SK-N-MC (cell line): ENCODE results near the gene SEC22A.

Source experiments
- DNase-seq: peaks from one replicate; pipeline ENCODE4 v3.0.0-alpha.2; 2011; ENCODE audit warnings: low read depth, low spot score
- H3K27ac ChIP-seq: fragments of 200-600 bp; sonication (generic); 2 replicates; pipeline ENCODE4 v1.5.1; 2016; ENCODE audit warnings: mixed run types
- H3K36me3 ChIP-seq: fragments of 200-600 bp; sonication (generic); 2 replicates; pipeline ENCODE4 v1.6.1; 2017; ENCODE audit warnings: antibody characterized with exemption, low read length, mixed read lengths; ENCODE audit not compliant: insufficient read depth
- H3K4me3 ChIP-seq: fragments of 200-600 bp; sonication (generic); 2 replicates; pipeline ENCODE4 v1.5.1; 2016
- H3K9ac ChIP-seq: fragments of 200-600 bp; sonication (generic); 2 replicates; pipeline ENCODE4 v1.8.0; 2017; ENCODE audit warnings: mixed run types, mixed read lengths; ENCODE audit not compliant: insufficient read length
- H3K9me3 ChIP-seq: fragments of 200-600 bp; sonication (generic); 2 replicates; pipeline ENCODE4 v1.6.1; 2017; ENCODE audit warnings: low read depth, mild to moderate bottlenecking, antibody characterized with exemption, low read length, moderate library complexity, mixed read lengths
- EZH2 ChIP-seq: fragments of 200-600 bp; sonication (generic); IDR thresholded peaks from one replicate; pipeline ENCODE4 v1.6.1; 2017; ENCODE audit warnings: antibody characterized with exemption
- FOXP2 ChIP-seq: optimal IDR thresholded peaks from 2 replicates; pipeline ENCODE3; 2011; ENCODE audit warnings: mild to moderate bottlenecking, moderate library complexity; ENCODE audit not compliant: insufficient read depth; ENCODE audit errors: extremely low read length, control extremely low read depth
- POLR2AphosphoS5 ChIP-seq: IDR thresholded peaks from 2 replicates; pipeline ENCODE4 v1.6.1; 2012; ENCODE audit warnings: mild to moderate bottlenecking, low read depth, low read length, borderline replicate concordance

The SEC22A gene

GRCh38 chr3:123276346-123277006 is 74.7 kb downstream of the SEC22A start:
- TF ChIP-seq FOXP2: no peak
- no peak for TF ChIP-seq POLR2AphosphoS5
- Histone ChIP-seq H3K4me3 (no peak overlapping the region), H3K27ac (peak overlapping the region; percentile 20; the same call in 1 of the 2 replicates), H3K36me3 (peaks cover 7% of the 10 kb centered on the region), H3K9me3 (no peaks in the 10 kb centered on the region), H3K9ac (no peak overlapping the region)
- no peak for DNase-seq

GRCh38 chr3:123277106-123277505 is 75.4 kb downstream of the SEC22A start:
- peaks cover 1% of the 10 kb centered on the region for H3K36me3 ChIP-seq
- no peak for DNase-seq
- TF ChIP-seq FOXP2 (no peak), POLR2AphosphoS5 (no peak), EZH2 (no peak)
- no peak overlapping the region for H3K27ac ChIP-seq
- no peak overlapping the region for H3K9ac ChIP-seq
- H3K9me3 ChIP-seq: no peaks in the 10 kb centered on the region
- no peak overlapping the region for H3K4me3 ChIP-seq

GRCh38 chr3:123278446-123278845 is 76.7 kb downstream of the SEC22A start:
- DNase-seq: no peak
- H3K9me3 ChIP-seq: no peaks in the 10 kb centered on the region
- no peak overlapping the region for H3K27ac ChIP-seq
- H3K4me3 ChIP-seq: no peak overlapping the region
- TF ChIP-seq EZH2: no peak
- 0 out of 2 replicates have a peak, but pooled peaks have one; percentile 3 for TF ChIP-seq POLR2AphosphoS5
- no peak overlapping the region for H3K9ac ChIP-seq
- no peaks in the 10 kb centered on the region for H3K36me3 ChIP-seq

GRCh38 chr3:123279121-123279520 is 77.4 kb downstream of the SEC22A start:
- H3K27ac ChIP-seq: no peak overlapping the region
- DNase-seq: no peak
- H3K4me3 ChIP-seq: no peak overlapping the region
- no peaks in the 10 kb centered on the region for H3K36me3 ChIP-seq
- H3K9ac ChIP-seq: no peak overlapping the region
- no peaks in the 10 kb centered on the region for H3K9me3 ChIP-seq
- TF ChIP-seq FOXP2 (no peak), EZH2 (no peak), POLR2AphosphoS5 (no peak)

GRCh38 chr3:123281406-123281805 is 79.7 kb downstream of the SEC22A start:
- no peak for TF ChIP-seq FOXP2
- TF ChIP-seq EZH2: no peak
- TF ChIP-seq POLR2AphosphoS5: no peak
- no peak overlapping the region for H3K27ac ChIP-seq
- no peak for DNase-seq

GRCh38 chr3:123281929-123282328 is 80.2 kb downstream of the SEC22A start:
- Histone ChIP-seq H3K27ac (no peak overlapping the region), H3K9me3 (no peaks in the 10 kb centered on the region), H3K36me3 (no peaks in the 10 kb centered on the region), H3K4me3 (no peak overlapping the region), H3K9ac (no peak overlapping the region)
- DNase-seq: no peak
- TF ChIP-seq FOXP2 (no peak), POLR2AphosphoS5 (no peak), EZH2 (no peak)

More at GRCh38 chr3:123281406-123281805, 79.7 kb downstream of the SEC22A start:
- no peaks in the 10 kb centered on the region for H3K9me3 ChIP-seq
- no peaks in the 10 kb centered on the region for H3K36me3 ChIP-seq
- H3K9ac ChIP-seq: no peak overlapping the region
- H3K4me3 ChIP-seq: no peak overlapping the region

GRCh38 chr3:123282461-123282860 is 80.7 kb downstream of the SEC22A start:
- Histone ChIP-seq H3K9ac (no peak overlapping the region), H3K36me3 (no peaks in the 10 kb centered on the region), H3K9me3 (no peaks in the 10 kb centered on the region), H3K4me3 (no peak overlapping the region), H3K27ac (no peak overlapping the region)
- DNase-seq: no peak
- TF ChIP-seq FOXP2 (no peak), EZH2 (no peak), POLR2AphosphoS5 (no peak)

GRCh38 chr3:123283074-123283473 is 81.3 kb downstream of the SEC22A start:
- no peak for DNase-seq
- H3K36me3 ChIP-seq: no peaks in the 10 kb centered on the region
- H3K9ac ChIP-seq: no peak overlapping the region

More at GRCh38 chr3:123283074-123283473, 81.3 kb downstream of the SEC22A start:
- no peak for TF ChIP-seq EZH2
- TF ChIP-seq POLR2AphosphoS5: no peak
- no peak for TF ChIP-seq FOXP2
- H3K9me3 ChIP-seq: no peaks in the 10 kb centered on the region
- no peak overlapping the region for H3K27ac ChIP-seq
- H3K4me3 ChIP-seq: no peak overlapping the region
